ENCODE data around the gene ETFRF1. TPM values are rescaled to one million over a fixed set of nuclear protein-coding genes. Genes with fewer than 3 reads are reported as not detected.

Gene ETFRF1
- total and polyA plus RNA-seq, 2 donors: 18.0 to 41.1 TPM

DNA sequence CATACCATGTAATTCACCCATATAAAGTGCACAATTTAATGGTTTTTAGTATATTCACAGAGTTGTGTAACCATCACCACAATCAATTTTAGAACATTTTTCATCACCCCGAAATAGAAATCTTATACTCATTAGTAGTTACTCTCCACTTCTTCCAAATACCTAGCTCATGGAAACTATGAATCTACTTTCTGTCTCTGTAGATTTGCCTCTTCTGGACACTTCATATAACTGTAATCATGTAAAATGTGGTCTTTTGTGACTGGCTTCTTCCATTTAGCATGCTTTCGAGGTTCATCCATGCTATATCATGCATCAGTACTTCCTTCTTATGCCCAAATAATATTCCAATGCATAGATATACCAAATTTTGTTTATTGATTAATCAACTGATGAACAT is 10.9 kb upstream of the ETFRF1 start:
- H3K36me3 ChIP-seq (ENCODE audit: control insufficient read depth in 2 of 2, insufficient read depth in 2 of 2, low read length in 1 of 2): no peaks in the 10 kb centered on the region
- H3K27ac ChIP-seq (ENCODE audit: low read depth in 1 of 2, low read length in 1 of 2): no peak overlapping the region
- H3K9me3 ChIP-seq (ENCODE audit: control insufficient read depth in 2 of 2, insufficient read depth in 1 of 2, low read length in 1 of 2): no peaks in the 10 kb centered on the region
- H3K4me1 ChIP-seq (ENCODE audit: control insufficient read depth in 2 of 2, insufficient read depth in 2 of 2, low read length in 2 of 2): peaks cover 0 to 3% of the 10 kb centered on the region in 2 donors
- H3K27me3 ChIP-seq (ENCODE audit: control insufficient read depth in 2 of 2, insufficient read depth in 1 of 2, low read length in 1 of 2): no peaks in the 10 kb centered on the region
- no peak overlapping the region for H3K4me3 ChIP-seq (ENCODE audit: low read length in 2 of 2)
- 72% methylated on average over 2 of the region's 2 CpGs for WGBS
- no peak for DNase-seq (ENCODE audit: low read depth in 6 of 9, low spot score in 9 of 9)

DNA sequence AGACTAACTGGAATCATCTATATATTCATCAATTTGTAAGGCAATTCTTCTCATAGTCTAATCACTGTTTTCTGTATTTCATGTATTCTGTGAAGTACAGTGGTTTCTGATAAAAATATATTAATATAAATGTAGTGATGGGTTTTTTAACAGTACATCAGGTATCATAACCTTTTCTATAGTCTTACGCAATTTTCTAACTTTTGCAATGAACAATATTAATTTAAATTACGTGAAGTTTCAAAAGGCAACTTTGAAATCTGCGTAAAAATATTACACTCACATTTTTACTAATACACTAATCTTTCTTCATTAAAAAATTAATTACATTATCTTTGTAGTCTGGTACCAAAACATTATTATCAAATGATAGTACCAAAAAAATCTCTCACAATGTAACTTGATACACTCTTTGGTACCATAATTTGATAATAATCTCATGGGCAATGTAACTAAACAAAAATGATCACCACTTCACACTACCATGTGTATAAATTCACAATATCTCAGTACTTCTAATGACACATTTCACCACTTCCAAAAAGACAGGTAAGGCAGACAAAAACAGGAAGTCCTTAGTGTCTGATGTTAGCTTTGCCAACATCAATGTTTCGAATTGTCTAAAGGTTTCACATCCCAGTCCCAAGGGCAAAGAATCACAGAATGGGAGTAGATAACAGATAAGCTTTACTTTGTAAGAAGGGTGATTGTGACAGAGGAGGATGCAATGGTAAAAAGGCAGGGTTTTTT is 8.8 kb upstream of the ETFRF1 start:
- H3K27me3 ChIP-seq (ENCODE audit: control insufficient read depth in 2 of 2, insufficient read depth in 1 of 2, low read length in 1 of 2): no peaks in the 10 kb centered on the region
- no peaks in the 10 kb centered on the region for H3K9me3 ChIP-seq (ENCODE audit: control insufficient read depth in 2 of 2, insufficient read depth in 1 of 2, low read length in 1 of 2)
- H3K4me1 ChIP-seq (ENCODE audit: control insufficient read depth in 2 of 2, insufficient read depth in 2 of 2, low read length in 2 of 2): peaks cover 0 to 3% of the 10 kb centered on the region in 2 donors
- peak in 1 of 9 donors; percentile 37 for DNase-seq (ENCODE audit: low read depth in 6 of 9, low spot score in 9 of 9)
- no peak overlapping the region for H3K4me3 ChIP-seq (ENCODE audit: low read length in 2 of 2)
- H3K27ac ChIP-seq (ENCODE audit: low read depth in 1 of 2, low read length in 1 of 2): no peak overlapping the region
- H3K36me3 ChIP-seq (ENCODE audit: control insufficient read depth in 2 of 2, insufficient read depth in 2 of 2, low read length in 1 of 2): no peaks in the 10 kb centered on the region
- WGBS: 94% methylated on average over 4 of the region's 4 CpGs

GRCh38 chr12:25186788-25187402 is 8.1 kb upstream of the ETFRF1 start:
- Histone ChIP-seq H3K27ac (ENCODE audit: low read depth in 1 of 2, low read length in 1 of 2) (no peak overlapping the region), H3K9me3 (ENCODE audit: control insufficient read depth in 2 of 2, insufficient read depth in 1 of 2, low read length in 1 of 2) (no peaks in the 10 kb centered on the region), H3K4me3 (ENCODE audit: low read length in 2 of 2) (no peak overlapping the region), H3K27me3 (ENCODE audit: control insufficient read depth in 2 of 2, insufficient read depth in 1 of 2, low read length in 1 of 2) (no peaks in the 10 kb centered on the region), H3K4me1 (ENCODE audit: control insufficient read depth in 2 of 2, insufficient read depth in 2 of 2, low read length in 2 of 2) (peaks cover 0 to 3% of the 10 kb centered on the region in 2 donors), H3K36me3 (ENCODE audit: control insufficient read depth in 2 of 2, insufficient read depth in 2 of 2, low read length in 1 of 2) (no peaks in the 10 kb centered on the region)
- DNase-seq (ENCODE audit: low read depth in 6 of 9, low spot score in 9 of 9): peak in 1 of 9 donors; percentile 28
- 26% methylated on average over 3 of the region's 3 CpGs for WGBS

GRCh38 chr12:25187781-25188180 is 7.3 kb upstream of the ETFRF1 start:
- H3K27me3 ChIP-seq (ENCODE audit: control insufficient read depth in 2 of 2, insufficient read depth in 1 of 2, low read length in 1 of 2): no peaks in the 10 kb centered on the region
- H3K36me3 ChIP-seq (ENCODE audit: control insufficient read depth in 2 of 2, insufficient read depth in 2 of 2, low read length in 1 of 2): no peaks in the 10 kb centered on the region
- H3K9me3 ChIP-seq (ENCODE audit: control insufficient read depth in 2 of 2, insufficient read depth in 1 of 2, low read length in 1 of 2): no peaks in the 10 kb centered on the region
- no peak for DNase-seq (ENCODE audit: low read depth in 6 of 9, low spot score in 9 of 9)
- H3K4me3 ChIP-seq (ENCODE audit: low read length in 2 of 2): no peak overlapping the region
- 98% methylated on average over 2 of the region's 2 CpGs for WGBS
- peaks cover 0 to 3% of the 10 kb centered on the region in 2 donors for H3K4me1 ChIP-seq (ENCODE audit: control insufficient read depth in 2 of 2, insufficient read depth in 2 of 2, low read length in 2 of 2)
- H3K27ac ChIP-seq (ENCODE audit: low read depth in 1 of 2, low read length in 1 of 2): no peak overlapping the region

DNA sequence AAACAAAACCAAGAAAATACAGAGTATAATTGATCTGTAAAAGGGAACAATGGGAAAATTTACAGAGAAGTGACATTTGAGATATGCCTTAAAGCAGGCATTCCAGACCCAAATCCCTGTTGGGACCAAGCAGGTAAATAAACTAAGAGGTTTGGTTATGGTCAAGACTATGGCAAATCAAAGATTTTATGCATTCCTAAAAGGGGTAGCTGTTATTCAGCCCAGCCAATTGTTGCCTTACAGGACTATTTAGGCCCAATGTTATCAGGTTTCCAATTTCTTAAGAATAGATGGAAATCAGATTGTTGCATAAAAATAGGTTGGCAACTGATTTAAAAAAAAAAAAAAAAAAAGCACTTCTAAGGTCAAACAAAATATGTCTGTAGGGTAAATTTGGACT is 5.4 kb upstream of the ETFRF1 start:
- no peak for DNase-seq (ENCODE audit: low read depth in 6 of 9, low spot score in 9 of 9)
- no peaks in the 10 kb centered on the region for H3K9me3 ChIP-seq (ENCODE audit: control insufficient read depth in 2 of 2, insufficient read depth in 1 of 2, low read length in 1 of 2)
- H3K4me3 ChIP-seq (ENCODE audit: low read length in 2 of 2): no peak overlapping the region
- H3K36me3 ChIP-seq (ENCODE audit: control insufficient read depth in 2 of 2, insufficient read depth in 2 of 2, low read length in 1 of 2): no peaks in the 10 kb centered on the region
- no peaks in the 10 kb centered on the region for H3K27me3 ChIP-seq (ENCODE audit: control insufficient read depth in 2 of 2, insufficient read depth in 1 of 2, low read length in 1 of 2)
- peaks cover 1 to 3% of the 10 kb centered on the region in 2 donors for H3K4me1 ChIP-seq (ENCODE audit: control insufficient read depth in 2 of 2, insufficient read depth in 2 of 2, low read length in 2 of 2)
- no peak overlapping the region for H3K27ac ChIP-seq (ENCODE audit: low read depth in 1 of 2, low read length in 1 of 2)

- 90% methylated on average over 6 of the region's 6 CpGs for WGBS
- H3K36me3 ChIP-seq (ENCODE audit: control insufficient read depth in 2 of 2, insufficient read depth in 2 of 2, low read length in 1 of 2): no peaks in the 10 kb centered on the region
- H3K4me3 ChIP-seq (ENCODE audit: low read length in 2 of 2): no peak overlapping the region
- no peaks in the 10 kb centered on the region for H3K27me3 ChIP-seq (ENCODE audit: control insufficient read depth in 2 of 2, insufficient read depth in 1 of 2, low read length in 1 of 2)
- peaks cover 3 to 6% of the 10 kb centered on the region in 2 donors for H3K4me1 ChIP-seq (ENCODE audit: control insufficient read depth in 2 of 2, insufficient read depth in 2 of 2, low read length in 2 of 2)
- DNase-seq (ENCODE audit: low read depth in 6 of 9, low spot score in 9 of 9): no peak
- H3K9me3 ChIP-seq (ENCODE audit: control insufficient read depth in 2 of 2, insufficient read depth in 1 of 2, low read length in 1 of 2): no peaks in the 10 kb centered on the region
- H3K27ac ChIP-seq (ENCODE audit: low read depth in 1 of 2, low read length in 1 of 2): no peak overlapping the region
Measured at GRCh38 chr12:25190793-25191192, 4.2 kb upstream of the ETFRF1 start.

- H3K27me3 ChIP-seq (ENCODE audit: control insufficient read depth in 2 of 2, insufficient read depth in 1 of 2, low read length in 1 of 2): no peaks in the 10 kb centered on the region
- H3K4me1 ChIP-seq (ENCODE audit: control insufficient read depth in 2 of 2, insufficient read depth in 2 of 2, low read length in 2 of 2): peaks cover 3% of the 10 kb centered on the region in 2 donors
- H3K9me3 ChIP-seq (ENCODE audit: control insufficient read depth in 2 of 2, insufficient read depth in 1 of 2, low read length in 1 of 2): no peaks in the 10 kb centered on the region
- no peak for DNase-seq (ENCODE audit: low read depth in 6 of 9, low spot score in 9 of 9)
- H3K36me3 ChIP-seq (ENCODE audit: control insufficient read depth in 2 of 2, insufficient read depth in 2 of 2, low read length in 1 of 2): no peaks in the 10 kb centered on the region
- 92% methylated on average over 1 of the region's 1 CpG for WGBS
- H3K27ac ChIP-seq (ENCODE audit: low read depth in 1 of 2, low read length in 1 of 2): no peak overlapping the region
- H3K4me3 ChIP-seq (ENCODE audit: low read length in 2 of 2): no peak overlapping the region
Measured at GRCh38 chr12:25194214-25194613, 823 bp upstream of the ETFRF1 start.

DNA sequence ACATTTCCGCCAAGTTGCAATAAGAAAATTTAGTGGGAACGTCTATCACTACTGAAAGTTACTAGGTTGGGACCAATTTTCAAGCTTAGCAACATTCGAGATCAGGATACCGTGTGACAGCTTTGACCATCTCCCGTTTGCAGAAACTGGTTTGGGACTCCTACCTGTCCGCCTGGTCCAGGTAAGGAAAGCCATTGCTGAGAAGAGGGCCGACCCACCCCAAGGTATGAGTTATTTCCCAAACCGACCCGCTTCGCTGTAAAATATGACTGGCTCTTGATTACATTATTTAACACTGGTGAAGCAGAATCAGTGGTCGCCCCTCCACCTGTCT is 348 bp upstream of the ETFRF1 start:
- peak in 1 of 9 donors; percentile 11 for DNase-seq (ENCODE audit: low read depth in 6 of 9, low spot score in 9 of 9)
- Histone ChIP-seq H3K27me3 (ENCODE audit: control insufficient read depth in 2 of 2, insufficient read depth in 1 of 2, low read length in 1 of 2) (no peaks in the 10 kb centered on the region), H3K27ac (ENCODE audit: low read depth in 1 of 2, low read length in 1 of 2) (peak overlapping the region; percentile 92 to 93), H3K36me3 (ENCODE audit: control insufficient read depth in 2 of 2, insufficient read depth in 2 of 2, low read length in 1 of 2) (peaks cover 0 to 2% of the 10 kb centered on the region in 2 donors), H3K4me3 (ENCODE audit: low read length in 2 of 2) (peak overlapping the region; percentile 88 to 96), H3K9me3 (ENCODE audit: control insufficient read depth in 2 of 2, insufficient read depth in 1 of 2, low read length in 1 of 2) (no peaks in the 10 kb centered on the region), H3K4me1 (ENCODE audit: control insufficient read depth in 2 of 2, insufficient read depth in 2 of 2, low read length in 2 of 2) (peaks cover 3% of the 10 kb centered on the region in 2 donors)
- 12% methylated on average over 11 of the region's 11 CpGs for WGBS

- DNase-seq (ENCODE audit: low read depth in 6 of 9, low spot score in 9 of 9): no peak
- 79% methylated on average over 2 of the region's 2 CpGs for WGBS
Measured at GRCh38 chr12:25197608-25198007, 2.6 kb downstream of the ETFRF1 start.

More at GRCh38 chr12:25197608-25198007, 2.6 kb downstream of the ETFRF1 start:
- Histone ChIP-seq H3K27ac (ENCODE audit: low read depth in 1 of 2, low read length in 1 of 2) (no peak overlapping the region), H3K4me3 (ENCODE audit: low read length in 2 of 2) (no peak overlapping the region), H3K27me3 (ENCODE audit: control insufficient read depth in 2 of 2, insufficient read depth in 1 of 2, low read length in 1 of 2) (no peaks in the 10 kb centered on the region), H3K4me1 (ENCODE audit: control insufficient read depth in 2 of 2, insufficient read depth in 2 of 2, low read length in 2 of 2) (peaks cover 3% of the 10 kb centered on the region in 2 donors), H3K36me3 (ENCODE audit: control insufficient read depth in 2 of 2, insufficient read depth in 2 of 2, low read length in 1 of 2) (peaks cover 3 to 4% of the 10 kb centered on the region in 2 donors), H3K9me3 (ENCODE audit: control insufficient read depth in 2 of 2, insufficient read depth in 1 of 2, low read length in 1 of 2) (no peaks in the 10 kb centered on the region)
